Measurements from ENCODE around the gene VGLL4. TPM values are rescaled to one million over a fixed set of nuclear protein-coding genes. Genes with fewer than 3 reads are reported as not detected.

VGLL4 gene
- total and polyA plus RNA-seq, 2 donors (not counting 1 experiment from before 2014, with no cell fraction given), result 25.8 to 29.0 TPM

DNA sequence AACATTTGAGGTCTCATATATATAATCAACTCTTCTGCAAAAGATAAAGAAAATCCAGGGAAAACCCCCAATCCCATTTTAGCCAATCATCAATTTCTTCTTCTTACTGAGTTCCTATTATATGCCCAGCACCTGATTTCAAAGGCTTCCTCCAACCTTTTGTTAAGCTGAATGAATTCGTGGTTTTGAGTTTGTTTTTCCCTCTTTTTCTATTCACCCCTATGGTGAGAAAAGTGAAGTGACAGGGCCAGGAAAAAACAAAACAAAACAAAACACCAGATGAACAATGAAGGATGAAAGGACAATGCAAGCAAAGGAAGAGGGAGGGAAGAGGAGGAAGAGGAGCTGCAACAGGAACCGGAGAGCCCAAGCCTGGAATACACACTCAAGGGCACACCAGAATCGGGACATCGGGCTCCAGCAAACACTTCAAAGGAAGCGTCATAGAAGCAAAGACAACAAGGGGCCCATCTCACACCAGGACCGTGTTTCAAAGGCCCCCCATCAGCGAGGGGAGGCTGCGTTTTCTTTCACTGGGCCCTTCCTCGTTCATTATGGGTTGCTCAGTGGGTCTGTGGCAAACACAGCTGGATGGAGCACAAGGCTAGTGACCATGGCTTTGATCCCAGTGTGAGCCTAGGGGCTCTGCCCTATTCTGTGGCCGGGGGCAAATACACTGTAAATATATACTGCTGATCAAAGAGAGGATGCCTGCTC is 50.2 kb downstream of the VGLL4 start:
- ChIA-PET CTCF (no interaction called here), POLR2A (no interaction called here)
- H3K27me3 Mint-ChIP-seq, result no peaks in the 10 kb centered on the region
- no peaks in the 10 kb centered on the region for H3K4me1 ChIP-seq (ENCODE audit: control insufficient read depth in 2 of 2, insufficient read depth in 2 of 2, low read length in 2 of 2)
- no peak for TF ChIP-seq EZH2 (IDR thresholded peaks at IDR 0.05; ENCODE audit: borderline replicate concordance, insufficient read depth, low read depth, low read length, poor library complexity, severe bottlenecking)
- TF ChIP-seq, protein P1, sequence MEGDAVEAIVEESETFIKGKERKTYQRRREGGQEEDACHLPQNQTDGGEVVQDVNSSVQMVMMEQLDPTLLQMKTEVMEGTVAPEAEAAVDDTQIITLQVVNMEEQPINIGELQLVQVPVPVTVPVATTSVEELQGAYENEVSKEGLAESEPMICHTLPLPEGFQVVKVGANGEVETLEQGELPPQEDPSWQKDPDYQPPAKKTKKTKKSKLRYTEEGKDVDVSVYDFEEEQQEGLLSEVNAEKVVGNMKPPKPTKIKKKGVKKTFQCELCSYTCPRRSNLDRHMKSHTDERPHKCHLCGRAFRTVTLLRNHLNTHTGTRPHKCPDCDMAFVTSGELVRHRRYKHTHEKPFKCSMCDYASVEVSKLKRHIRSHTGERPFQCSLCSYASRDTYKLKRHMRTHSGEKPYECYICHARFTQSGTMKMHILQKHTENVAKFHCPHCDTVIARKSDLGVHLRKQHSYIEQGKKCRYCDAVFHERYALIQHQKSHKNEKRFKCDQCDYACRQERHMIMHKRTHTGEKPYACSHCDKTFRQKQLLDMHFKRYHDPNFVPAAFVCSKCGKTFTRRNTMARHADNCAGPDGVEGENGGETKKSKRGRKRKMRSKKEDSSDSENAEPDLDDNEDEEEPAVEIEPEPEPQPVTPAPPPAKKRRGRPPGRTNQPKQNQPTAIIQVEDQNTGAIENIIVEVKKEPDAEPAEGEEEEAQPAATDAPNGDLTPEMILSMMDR (IDR thresholded peaks at IDR 0.05), result no peak
- DNase-seq (no peak), ATAC-seq (ENCODE audit: low read depth) (no peak)
- peaks cover 89% of the 10 kb centered on the region for H3K79me2 ChIP-seq (ENCODE audit: control insufficient read depth, insufficient read depth, low read length)
- H3K4me3 ChIP-seq (ENCODE audit: control extremely low read depth in 1 of 5, extremely low read depth in 1 of 5, insufficient read depth in 1 of 5, low read depth in 2 of 5, low read length in 4 of 5), result no peak overlapping the region
- intact Hi-C loops (cut with micrococcal nuclease), result no loop called here
- H3K4me1 Mint-ChIP-seq, result peaks cover 11% of the 10 kb centered on the region
- no peak overlapping the region for H3K27ac ChIP-seq (ENCODE audit: low read length in 2 of 2)
- H3K9me3 Mint-ChIP-seq (ENCODE audit: insufficient read depth), result no peaks in the 10 kb centered on the region
- H3K27ac Mint-ChIP-seq, result no peak overlapping the region
- H4K20me1 ChIP-seq (ENCODE audit: control insufficient read depth, insufficient read depth, low read length, poor library complexity, severe bottlenecking), result peaks cover 49% of the 10 kb centered on the region
- no peak overlapping the region for H2AFZ ChIP-seq (ENCODE audit: insufficient read depth, low read depth, low read length, poor library complexity, severe bottlenecking)
- H3K4me3 Mint-ChIP-seq, result no peak overlapping the region
- 97% methylated on average over 5 of the region's 10 CpGs for WGBS (ENCODE audit: insufficient coverage)
- no peaks in the 10 kb centered on the region for H3K27me3 ChIP-seq (replicated peaks in 1 of 4; ENCODE audit: control extremely low read depth in 1 of 4, control insufficient read depth in 3 of 4, insufficient read depth in 4 of 4, low read length in 3 of 4)
- peaks cover 0 to 7% of the 10 kb centered on the region in 2 experiments for H3K36me3 ChIP-seq (replicated peaks in 1 of 2; ENCODE audit: control extremely low read depth in 1 of 2, control insufficient read depth in 1 of 2, extremely low read depth in 1 of 2, insufficient read depth in 2 of 2, low read length in 1 of 2)
- no peaks in the 10 kb centered on the region for H3K9me3 ChIP-seq (ENCODE audit: control extremely low read depth in 1 of 3, control insufficient read depth in 2 of 3, insufficient read depth in 1 of 3, low read length in 2 of 3)
- H3K4me2 ChIP-seq (replicated peaks; ENCODE audit: low read depth, low read length, poor library complexity, severe bottlenecking), result no peak overlapping the region
- no peak overlapping the region for H3K9ac ChIP-seq (ENCODE audit: low read length)

DNA sequence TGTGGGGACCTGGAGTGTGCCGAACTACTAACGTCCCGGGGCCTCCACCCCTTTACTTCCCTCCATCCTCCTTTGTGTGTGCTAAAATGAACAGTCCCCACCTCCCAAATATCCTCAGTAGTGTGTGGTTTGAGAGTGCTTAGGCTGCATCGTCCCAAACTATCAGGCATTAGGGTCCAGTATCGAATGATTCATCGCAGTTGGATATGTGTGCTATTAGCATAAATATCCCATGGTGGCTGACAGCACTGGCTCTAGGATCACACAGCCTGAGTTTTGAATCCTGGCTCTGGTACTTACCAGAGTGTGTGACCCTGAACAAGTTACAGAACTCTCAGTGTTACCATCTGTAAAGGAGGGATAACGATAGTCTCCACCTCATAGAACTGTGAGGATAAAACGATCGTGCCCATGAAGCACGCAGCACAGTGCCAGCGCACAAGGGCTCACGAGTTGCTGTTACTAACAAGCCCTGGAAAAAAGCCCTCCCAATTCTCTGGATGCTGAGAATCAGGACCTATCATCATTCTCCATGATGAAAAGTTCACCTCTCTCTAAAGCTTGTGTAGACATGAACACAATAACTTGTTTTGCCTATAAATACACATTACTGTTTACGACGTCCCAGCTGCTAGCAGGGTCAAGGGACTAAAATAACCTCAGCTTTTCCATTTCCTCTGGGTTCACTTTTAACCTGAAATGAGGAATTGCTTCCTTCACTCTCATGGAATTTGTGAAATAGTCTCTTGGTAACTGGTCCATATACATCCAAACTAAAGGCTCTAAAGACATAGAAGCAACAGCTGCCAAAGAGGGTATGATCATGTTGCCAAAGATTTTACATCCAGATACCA is 51.0 kb downstream of the VGLL4 start:
- H4K20me1 ChIP-seq (ENCODE audit: control insufficient read depth, insufficient read depth, low read length, poor library complexity, severe bottlenecking), result peaks cover 54% of the 10 kb centered on the region
- no peak for DNase-seq
- ATAC-seq (ENCODE audit: low read depth), result no peak
- peaks cover 0 to 7% of the 10 kb centered on the region in 2 experiments for H3K36me3 ChIP-seq (replicated peaks in 1 of 2; ENCODE audit: control extremely low read depth in 1 of 2, control insufficient read depth in 1 of 2, extremely low read depth in 1 of 2, insufficient read depth in 2 of 2, low read length in 1 of 2)
- H3K27ac ChIP-seq (ENCODE audit: low read length in 2 of 2), result no peak overlapping the region
- no peaks in the 10 kb centered on the region for H3K27me3 ChIP-seq (replicated peaks in 1 of 4; ENCODE audit: control extremely low read depth in 1 of 4, control insufficient read depth in 3 of 4, insufficient read depth in 4 of 4, low read length in 3 of 4)
- no peak overlapping the region for H3K27ac Mint-ChIP-seq
- peaks cover 12% of the 10 kb centered on the region for H3K4me1 Mint-ChIP-seq
- no peak overlapping the region for H3K4me2 ChIP-seq (replicated peaks; ENCODE audit: low read depth, low read length, poor library complexity, severe bottlenecking)
- no peak overlapping the region for H3K4me3 ChIP-seq (ENCODE audit: control extremely low read depth in 1 of 5, extremely low read depth in 1 of 5, insufficient read depth in 1 of 5, low read depth in 2 of 5, low read length in 4 of 5)
- no peaks in the 10 kb centered on the region for H3K9me3 Mint-ChIP-seq (ENCODE audit: insufficient read depth)
- TF ChIP-seq, protein P1 (IDR thresholded peaks at IDR 0.05), result no peak
- TF ChIP-seq EZH2 (IDR thresholded peaks at IDR 0.05; ENCODE audit: borderline replicate concordance, insufficient read depth, low read depth, low read length, poor library complexity, severe bottlenecking), result no peak
- H2AFZ ChIP-seq (ENCODE audit: insufficient read depth, low read depth, low read length, poor library complexity, severe bottlenecking), result no peak overlapping the region
- ChIA-PET POLR2A (no interaction called here), CTCF (no interaction called here)
- H3K27me3 Mint-ChIP-seq, result no peaks in the 10 kb centered on the region
- peaks cover 89% of the 10 kb centered on the region for H3K79me2 ChIP-seq (ENCODE audit: control insufficient read depth, insufficient read depth, low read length)
- no peaks in the 10 kb centered on the region for H3K9me3 ChIP-seq (ENCODE audit: control extremely low read depth in 1 of 3, control insufficient read depth in 2 of 3, insufficient read depth in 1 of 3, low read length in 2 of 3)
- no peak overlapping the region for H3K9ac ChIP-seq (ENCODE audit: low read length)
- no peaks in the 10 kb centered on the region for H3K4me1 ChIP-seq (ENCODE audit: control insufficient read depth in 2 of 2, insufficient read depth in 2 of 2, low read length in 2 of 2)
- H3K4me3 Mint-ChIP-seq, result no peak overlapping the region
- intact Hi-C loops (cut with micrococcal nuclease), result no loop called here
- 100% methylated on average over 7 of the region's 14 CpGs for WGBS (ENCODE audit: insufficient coverage)

Data from B cell (primary cell).